Measurements from ENCODE around the gene FANK1.

The FANK1 gene

GRCh38 chr10:125976960-125977605 is 80.7 kb downstream of the FANK1 start:
- Histone ChIP-seq H3K9me3 (ENCODE audit: insufficient read depth, low read length) (no peaks in the 10 kb centered on the region), H3K4me3 (ENCODE audit: insufficient read length, low read depth) (no peak overlapping the region), H3K36me3 (ENCODE audit: insufficient read depth, insufficient read length, low read length) (no peaks in the 10 kb centered on the region), H3K27me3 (ENCODE audit: insufficient read depth, insufficient read length) (no peaks in the 10 kb centered on the region), H3K4me1 (ENCODE audit: insufficient read depth, insufficient read length) (no peaks in the 10 kb centered on the region), H3K9ac (ENCODE audit: insufficient read length, low read depth) (no peak overlapping the region)
- no peak for DNase-seq (ENCODE audit: low read depth, low spot score)
- no peak for TF ChIP-seq YY1 (IDR thresholded peaks at IDR 0.05; ENCODE audit: insufficient read depth, insufficient read length)

GRCh38 chr10:125979976-125980375 is 83.6 kb downstream of the FANK1 start:
- Histone ChIP-seq H3K9ac (ENCODE audit: insufficient read length, low read depth) (no peak overlapping the region), H3K4me3 (ENCODE audit: insufficient read length, low read depth) (no peak overlapping the region), H3K27me3 (ENCODE audit: insufficient read depth, insufficient read length) (no peaks in the 10 kb centered on the region), H3K4me1 (ENCODE audit: insufficient read depth, insufficient read length) (peaks cover 2% of the 10 kb centered on the region), H3K36me3 (ENCODE audit: insufficient read depth, insufficient read length, low read length) (no peaks in the 10 kb centered on the region), H3K9me3 (ENCODE audit: insufficient read depth, low read length) (no peaks in the 10 kb centered on the region)
- DNase-seq (ENCODE audit: low read depth, low spot score): no peak
- no peak for TF ChIP-seq SUZ12 (IDR thresholded peaks at IDR 0.05; ENCODE audit: extremely low read depth, insufficient read depth, insufficient read length)
- no peak for TF ChIP-seq ZNF274 (IDR thresholded peaks at IDR 0.05; ENCODE audit: low read depth, low read length)
- TF ChIP-seq YY1 (IDR thresholded peaks at IDR 0.05; ENCODE audit: insufficient read depth, insufficient read length): no peak

- H3K9me3 ChIP-seq (ENCODE audit: insufficient read depth, low read length): no peaks in the 10 kb centered on the region
- H3K27me3 ChIP-seq (ENCODE audit: insufficient read depth, insufficient read length): no peaks in the 10 kb centered on the region
- no peak overlapping the region for H3K9ac ChIP-seq (ENCODE audit: insufficient read length, low read depth)
- no peak for TF ChIP-seq SUZ12 (IDR thresholded peaks at IDR 0.05; ENCODE audit: extremely low read depth, insufficient read depth, insufficient read length)
- TF ChIP-seq YY1 (IDR thresholded peaks at IDR 0.05; ENCODE audit: insufficient read depth, insufficient read length): no peak
- no peak for TF ChIP-seq ZNF274 (IDR thresholded peaks at IDR 0.05; ENCODE audit: low read depth, low read length)
- DNase-seq (ENCODE audit: low read depth, low spot score): no peak
- H3K36me3 ChIP-seq (ENCODE audit: insufficient read depth, insufficient read length, low read length): no peaks in the 10 kb centered on the region
- H3K4me1 ChIP-seq (ENCODE audit: insufficient read depth, insufficient read length): peaks cover 2% of the 10 kb centered on the region
- H3K4me3 ChIP-seq (ENCODE audit: insufficient read length, low read depth): no peak overlapping the region
Observed at GRCh38 chr10:125980521-125981035, 84.2 kb downstream of the FANK1 start.

- DNase-seq (ENCODE audit: low read depth, low spot score): peak; percentile 32
- TF ChIP-seq ZNF274 (IDR thresholded peaks at IDR 0.05; ENCODE audit: low read depth, low read length): no peak
- TF ChIP-seq YY1 (IDR thresholded peaks at IDR 0.05; ENCODE audit: insufficient read depth, insufficient read length): no peak
- TF ChIP-seq SUZ12 (IDR thresholded peaks at IDR 0.05; ENCODE audit: extremely low read depth, insufficient read depth, insufficient read length): no peak
- Histone ChIP-seq H3K4me3 (ENCODE audit: insufficient read length, low read depth) (no peak overlapping the region), H3K36me3 (ENCODE audit: insufficient read depth, insufficient read length, low read length) (no peaks in the 10 kb centered on the region), H3K27me3 (ENCODE audit: insufficient read depth, insufficient read length) (no peaks in the 10 kb centered on the region), H3K9me3 (ENCODE audit: insufficient read depth, low read length) (no peaks in the 10 kb centered on the region), H3K4me1 (ENCODE audit: insufficient read depth, insufficient read length) (peaks cover 2% of the 10 kb centered on the region), H3K9ac (ENCODE audit: insufficient read length, low read depth) (no peak overlapping the region)
Observed at GRCh38 chr10:125982260-125982948, 86.0 kb downstream of the FANK1 start.

- no peaks in the 10 kb centered on the region for H3K9me3 ChIP-seq (ENCODE audit: insufficient read depth, low read length)
- DNase-seq (ENCODE audit: low read depth, low spot score): no peak
- H3K4me1 ChIP-seq (ENCODE audit: insufficient read depth, insufficient read length): peaks cover 2% of the 10 kb centered on the region
- no peaks in the 10 kb centered on the region for H3K27me3 ChIP-seq (ENCODE audit: insufficient read depth, insufficient read length)
- H3K36me3 ChIP-seq (ENCODE audit: insufficient read depth, insufficient read length, low read length): no peaks in the 10 kb centered on the region
- no peak overlapping the region for H3K4me3 ChIP-seq (ENCODE audit: insufficient read length, low read depth)
- H3K9ac ChIP-seq (ENCODE audit: insufficient read length, low read depth): no peak overlapping the region
- TF ChIP-seq SUZ12 (IDR thresholded peaks at IDR 0.05; ENCODE audit: extremely low read depth, insufficient read depth, insufficient read length): no peak
- TF ChIP-seq ZNF274 (IDR thresholded peaks at IDR 0.05; ENCODE audit: low read depth, low read length): no peak
- no peak for TF ChIP-seq YY1 (IDR thresholded peaks at IDR 0.05; ENCODE audit: insufficient read depth, insufficient read length)
Observed at GRCh38 chr10:125983161-125983560, 86.8 kb downstream of the FANK1 start.

GRCh38 chr10:125983656-125984055 is 87.3 kb downstream of the FANK1 start:
- H3K27me3 ChIP-seq (ENCODE audit: insufficient read depth, insufficient read length): no peaks in the 10 kb centered on the region
- no peak overlapping the region for H3K9ac ChIP-seq (ENCODE audit: insufficient read length, low read depth)
- no peaks in the 10 kb centered on the region for H3K9me3 ChIP-seq (ENCODE audit: insufficient read depth, low read length)
- TF ChIP-seq ZNF274 (IDR thresholded peaks at IDR 0.05; ENCODE audit: low read depth, low read length) (no peak), YY1 (IDR thresholded peaks at IDR 0.05; ENCODE audit: insufficient read depth, insufficient read length) (no peak), SUZ12 (IDR thresholded peaks at IDR 0.05; ENCODE audit: extremely low read depth, insufficient read depth, insufficient read length) (no peak)
- H3K36me3 ChIP-seq (ENCODE audit: insufficient read depth, insufficient read length, low read length): no peaks in the 10 kb centered on the region
- no peak overlapping the region for H3K4me3 ChIP-seq (ENCODE audit: insufficient read length, low read depth)
- no peak for DNase-seq (ENCODE audit: low read depth, low spot score)
- peaks cover 2% of the 10 kb centered on the region for H3K4me1 ChIP-seq (ENCODE audit: insufficient read depth, insufficient read length)

- TF ChIP-seq ZNF274 (IDR thresholded peaks at IDR 0.05; ENCODE audit: low read depth, low read length) (no peak), SUZ12 (IDR thresholded peaks at IDR 0.05; ENCODE audit: extremely low read depth, insufficient read depth, insufficient read length) (no peak), YY1 (IDR thresholded peaks at IDR 0.05; ENCODE audit: insufficient read depth, insufficient read length) (no peak)
- no peak for DNase-seq (ENCODE audit: low read depth, low spot score)
- H3K9ac ChIP-seq (ENCODE audit: insufficient read length, low read depth): no peak overlapping the region
Observed at GRCh38 chr10:125984346-125984745, 88.0 kb downstream of the FANK1 start.

More at GRCh38 chr10:125984346-125984745, 88.0 kb downstream of the FANK1 start:
- no peaks in the 10 kb centered on the region for H3K36me3 ChIP-seq (ENCODE audit: insufficient read depth, insufficient read length, low read length)
- H3K4me1 ChIP-seq (ENCODE audit: insufficient read depth, insufficient read length): peaks cover 2% of the 10 kb centered on the region
- no peaks in the 10 kb centered on the region for H3K9me3 ChIP-seq (ENCODE audit: insufficient read depth, low read length)
- no peak overlapping the region for H3K4me3 ChIP-seq (ENCODE audit: insufficient read length, low read depth)
- H3K27me3 ChIP-seq (ENCODE audit: insufficient read depth, insufficient read length): no peaks in the 10 kb centered on the region

All from NT2/D1 (cell line).